DMS79 (cell line): ENCODE measurements around the gene ESAM.
A peak's percentile ranks its signal among the peaks of the same experiment; 100 is the strongest.
"Not testable (repeated sequence)": the region's sequence is repeated elsewhere in the genome, so short reads cannot be mapped to it uniquely, and the experiment has no call there.

Source experiments
- DNase-seq: peaks from one replicate; lab custom pipeline; 2025; lab: John Stamatoyannopoulos, UW

The ESAM gene

GRCh38 chr11:124776865-124777645 lies 15.0 kb upstream of the ESAM start:
- no peak for DNase-seq

GRCh38 chr11:124770959-124771358 lies 8.9 kb upstream of the ESAM start:
- not testable (repeated sequence) for DNase-seq

- DNase-seq: no peak
These were observed 8.0 kb upstream of the ESAM start for GRCh38 chr11:124769806-124770774.

DNA sequence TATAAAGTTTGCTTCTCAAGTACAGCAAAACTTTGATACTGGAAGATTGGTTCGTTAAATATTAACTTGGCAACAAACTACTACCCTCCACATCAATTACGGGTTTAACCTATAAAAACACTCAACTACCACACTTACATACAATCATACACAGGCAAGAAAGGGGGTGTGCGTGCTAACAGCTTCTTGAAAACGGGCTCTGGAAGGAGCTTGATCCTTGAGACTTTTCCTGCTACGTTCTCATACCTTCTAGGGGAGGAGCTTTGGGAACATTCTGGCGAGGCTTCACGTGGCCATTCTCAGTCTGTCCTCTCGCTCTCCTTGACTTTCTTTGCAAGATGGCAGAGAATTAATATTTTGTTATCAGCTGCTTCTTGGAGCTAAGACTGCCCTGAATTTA lies 6.8 kb upstream of the ESAM start:
- no peak for DNase-seq

- no peak for DNase-seq
These were observed 4.1 kb upstream of the ESAM start for GRCh38 chr11:124766156-124766555.

DNA sequence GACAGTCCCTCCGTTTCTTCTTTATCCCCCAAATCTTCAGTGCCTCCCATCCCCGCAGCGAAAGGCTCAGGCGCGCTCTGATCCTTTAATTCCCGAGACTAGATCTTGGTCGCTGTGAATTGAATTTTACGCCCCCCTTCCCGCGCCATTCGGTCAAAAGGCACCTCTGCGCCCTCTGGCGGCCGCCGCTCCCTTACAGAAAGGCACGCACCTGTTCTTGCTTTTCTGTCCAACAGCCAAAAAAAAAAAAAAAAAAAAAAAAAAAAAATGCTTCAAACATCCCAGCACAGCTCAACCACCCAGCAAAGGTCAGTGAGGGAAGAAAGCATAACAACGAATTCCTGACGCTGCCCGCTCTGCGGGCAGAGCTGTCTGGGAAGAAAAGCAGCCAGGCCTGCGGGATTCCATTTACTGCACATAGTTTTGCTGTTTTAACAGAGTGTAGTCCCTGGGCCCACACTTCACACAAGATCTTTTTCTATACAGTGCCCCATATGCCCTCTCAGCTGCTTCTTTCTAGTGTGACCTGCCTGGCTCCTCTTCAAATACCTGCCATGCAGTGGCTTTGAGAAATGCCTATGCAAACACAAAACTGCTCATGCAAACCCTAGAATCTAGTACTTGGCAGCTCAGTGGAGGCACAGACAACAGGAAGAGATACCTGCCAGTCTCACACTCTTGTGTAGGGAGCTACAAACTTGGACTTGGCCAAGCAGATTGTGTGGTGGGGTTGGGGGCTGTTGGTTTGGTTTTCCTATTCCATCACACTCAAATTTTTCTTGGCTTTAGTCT lies 1.3 kb upstream of the ESAM start:
- peak; percentile 66 for DNase-seq

DNA sequence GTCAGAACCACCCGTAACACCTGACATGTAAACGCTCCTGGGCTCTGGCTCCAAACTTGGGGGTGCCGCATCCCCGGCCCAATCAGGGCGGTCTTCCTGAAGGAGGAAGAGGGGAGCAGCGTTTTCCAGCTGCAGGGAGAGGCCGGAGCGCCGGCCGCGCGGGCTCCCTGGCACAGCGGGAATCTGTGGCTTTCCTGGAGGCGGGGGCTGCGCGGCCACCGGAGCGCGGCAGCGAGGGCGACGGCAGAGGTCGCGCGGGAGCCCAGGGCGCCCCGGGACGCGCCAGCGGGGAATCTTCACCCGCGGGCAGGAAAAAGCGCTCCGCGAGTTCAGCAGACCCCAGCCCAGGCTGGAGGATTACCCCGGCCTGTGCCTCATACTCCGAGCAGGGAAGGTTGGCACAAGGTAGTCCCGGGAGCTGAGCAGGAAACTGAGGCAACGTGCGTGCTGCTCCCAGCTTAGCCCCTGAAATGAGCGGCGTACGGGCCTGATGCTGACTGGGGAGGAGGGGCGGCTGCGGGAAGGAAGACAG lies 600 bp upstream of the ESAM start:
- DNase-seq: no peak

DNA sequence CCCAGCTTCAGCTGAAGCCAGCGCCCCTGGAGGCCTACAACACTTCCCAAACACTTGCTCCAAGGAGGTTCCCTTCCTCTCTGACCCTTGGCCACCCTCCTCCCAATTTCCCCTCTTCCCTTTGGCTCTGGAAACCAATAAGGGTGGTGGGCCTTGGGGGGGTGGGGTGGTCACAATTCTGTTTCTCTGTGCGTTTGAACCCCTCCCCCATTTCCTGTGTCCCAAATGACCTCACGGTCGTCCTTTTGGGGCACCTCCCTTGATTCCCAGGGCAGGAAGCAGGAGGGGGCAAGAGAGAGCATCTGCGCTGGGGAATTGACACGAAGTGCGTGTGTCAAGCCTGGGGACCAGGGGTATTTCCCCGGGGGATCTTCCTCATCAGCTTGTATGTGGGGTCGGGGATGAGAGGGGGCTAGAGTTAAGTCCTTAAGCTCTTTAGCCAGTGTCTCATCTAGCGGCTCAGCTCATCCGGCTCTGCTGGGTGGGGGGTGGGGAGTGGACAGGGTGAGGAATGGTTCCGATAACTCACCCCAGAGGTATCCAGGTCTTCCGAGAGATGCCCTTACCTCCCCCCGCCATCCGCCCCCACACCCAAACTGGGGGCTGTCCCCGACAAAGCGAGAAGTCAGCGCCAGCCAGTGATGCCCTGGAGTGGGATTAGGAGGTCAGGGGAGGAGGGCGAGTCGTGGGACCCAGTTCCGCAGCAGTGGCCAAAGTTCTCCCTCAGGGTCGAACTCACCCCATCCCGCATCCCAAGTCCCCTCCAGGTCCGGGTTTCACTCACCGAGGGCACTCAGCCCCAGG lies 587 bp downstream of the ESAM start:
- no peak for DNase-seq

GRCh38 chr11:124760806-124761205 lies 1.3 kb downstream of the ESAM start:
- no peak for DNase-seq

- DNase-seq: no peak
These were observed 1.9 kb downstream of the ESAM start for GRCh38 chr11:124760205-124760652.

DNA sequence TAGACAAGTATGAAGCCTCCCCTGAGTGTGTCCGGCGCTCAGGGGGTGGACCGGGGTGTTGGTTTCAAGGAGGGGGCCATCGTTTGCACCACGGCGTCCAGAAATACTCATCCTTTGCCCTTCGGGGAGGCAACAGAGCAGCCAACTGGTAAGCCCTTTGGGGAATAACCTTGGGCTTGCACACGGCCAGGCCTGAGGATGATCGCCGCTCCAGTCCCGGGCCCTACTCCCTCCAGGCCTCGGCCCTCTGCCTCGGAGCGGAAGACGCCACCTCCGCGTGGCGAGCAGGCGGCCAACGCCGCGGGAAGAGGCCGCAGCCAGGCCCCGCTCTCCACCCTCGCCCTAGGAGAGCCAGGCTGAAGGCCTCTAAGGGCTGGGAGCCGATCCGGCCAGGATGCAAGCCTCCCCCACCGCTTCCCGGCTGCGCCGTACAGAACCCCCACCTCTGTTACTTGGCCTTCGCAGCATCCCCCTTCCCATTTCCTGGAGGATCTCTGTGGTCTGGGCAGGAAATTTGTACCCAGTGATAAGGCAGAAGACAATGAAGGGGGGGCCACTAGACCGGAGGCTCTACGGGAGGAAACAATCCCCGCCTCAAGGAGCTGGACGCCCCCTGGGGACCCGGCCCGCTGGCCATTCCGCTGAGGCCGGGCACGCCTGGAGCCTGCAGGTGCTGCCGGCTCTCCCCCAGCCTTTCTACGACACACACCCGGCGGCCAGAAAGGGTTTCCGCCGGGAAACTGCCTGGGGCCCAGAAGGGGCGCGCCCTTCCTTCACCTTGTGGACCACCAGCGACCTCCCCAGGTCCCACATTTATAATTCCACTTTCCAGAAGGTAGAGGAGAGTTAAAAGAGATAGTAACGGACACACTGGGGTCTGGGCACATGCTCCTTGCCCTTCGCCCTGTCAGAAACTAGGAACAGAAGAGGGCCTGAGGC lies 2.6 kb downstream of the ESAM start:
- no peak for DNase-seq

DNA sequence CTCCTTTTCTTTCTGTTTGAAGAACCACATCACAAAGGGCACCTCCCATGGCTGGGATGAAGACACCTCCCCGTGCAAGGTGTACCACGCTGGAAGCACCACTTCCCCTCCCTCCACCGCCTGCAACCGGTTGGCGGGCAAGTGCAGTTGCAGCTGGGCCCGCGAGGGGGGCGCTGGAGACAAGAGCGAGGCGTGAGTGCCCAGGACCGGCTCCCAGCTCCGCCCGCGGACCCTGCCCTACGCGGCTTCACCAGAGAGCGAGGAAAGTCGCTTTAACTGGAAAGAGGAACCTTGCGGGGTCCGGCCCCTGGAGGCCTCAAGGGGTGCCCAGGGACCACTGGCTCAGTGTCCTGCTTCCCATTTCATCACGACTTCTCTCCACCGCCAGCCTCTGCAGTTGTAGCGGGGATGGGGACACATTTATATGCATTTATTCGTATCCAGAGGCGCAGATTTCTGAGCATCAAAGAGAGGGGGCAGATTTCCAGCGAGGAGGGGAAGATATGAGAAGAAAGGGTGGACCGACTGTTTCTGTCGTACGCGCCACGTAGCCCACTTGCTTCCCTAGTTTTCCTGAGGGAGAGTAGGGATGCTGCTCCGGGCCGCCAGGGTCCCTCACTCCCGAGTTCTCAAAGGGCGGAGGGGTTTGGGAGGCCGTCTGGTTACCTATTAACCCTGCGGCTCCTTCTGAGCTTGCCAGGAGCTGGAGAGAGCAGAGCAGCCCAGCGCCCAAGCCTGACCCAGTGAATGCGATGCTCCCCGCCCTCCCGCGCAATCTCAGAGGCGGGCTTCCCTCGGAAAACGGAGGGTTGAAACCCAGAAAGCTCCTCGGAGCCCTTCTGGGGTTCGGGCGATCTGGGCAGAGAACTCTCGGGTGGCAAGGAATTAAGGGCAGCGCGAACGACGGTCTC lies 3.5 kb downstream of the ESAM start:
- DNase-seq: peak; percentile 21

DNA sequence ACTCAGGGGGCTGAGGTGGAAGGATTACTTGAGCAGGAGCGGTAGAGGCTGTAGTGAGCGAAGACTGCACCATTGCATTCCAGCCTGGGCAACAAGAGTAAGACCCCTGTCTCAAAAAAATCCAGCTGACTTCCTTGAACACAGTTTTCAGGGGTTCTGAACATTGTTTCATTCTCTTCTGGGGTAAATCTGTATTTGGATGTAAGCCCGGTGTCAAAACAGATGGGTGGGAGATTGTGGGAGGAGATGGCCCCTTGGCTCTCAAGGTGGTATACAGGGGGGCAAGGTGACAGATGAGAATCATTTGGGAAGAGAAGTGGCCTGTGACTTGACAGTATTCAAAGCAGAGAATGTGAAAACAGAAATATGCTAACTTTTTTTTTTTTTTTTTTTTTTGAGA lies 4.8 kb downstream of the ESAM start:
- no peak for DNase-seq

DNA sequence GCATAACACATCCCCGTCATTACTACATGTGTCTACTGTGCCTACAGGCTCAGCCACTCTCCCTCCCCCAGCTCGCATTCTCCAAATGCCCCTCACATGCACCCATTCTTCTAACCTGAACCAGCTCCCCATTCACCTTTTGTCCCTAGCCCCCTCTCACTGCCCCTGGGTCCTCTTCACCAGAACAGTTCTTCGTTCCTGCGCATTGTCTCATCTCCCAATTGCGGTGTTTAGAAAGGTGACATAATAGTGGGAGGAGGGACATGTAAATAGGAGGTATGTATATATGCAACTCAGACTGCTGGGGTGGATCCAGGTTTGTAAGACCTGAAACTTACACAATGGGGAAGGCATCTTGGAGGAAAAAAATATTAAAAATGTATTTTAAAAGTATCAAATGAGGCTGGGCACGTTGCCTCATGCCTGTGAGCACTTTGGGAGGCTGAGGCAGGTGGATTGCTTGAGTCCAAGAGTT lies 5.3 kb downstream of the ESAM start:
- no peak for DNase-seq

- no peak for DNase-seq
These were observed 5.9 kb downstream of the ESAM start for GRCh38 chr11:124756033-124756752.

- no peak for DNase-seq
These were observed 7.4 kb downstream of the ESAM start for GRCh38 chr11:124754710-124755109.

GRCh38 chr11:124754309-124754708 lies 7.8 kb downstream of the ESAM start:
- DNase-seq: no peak

DNA sequence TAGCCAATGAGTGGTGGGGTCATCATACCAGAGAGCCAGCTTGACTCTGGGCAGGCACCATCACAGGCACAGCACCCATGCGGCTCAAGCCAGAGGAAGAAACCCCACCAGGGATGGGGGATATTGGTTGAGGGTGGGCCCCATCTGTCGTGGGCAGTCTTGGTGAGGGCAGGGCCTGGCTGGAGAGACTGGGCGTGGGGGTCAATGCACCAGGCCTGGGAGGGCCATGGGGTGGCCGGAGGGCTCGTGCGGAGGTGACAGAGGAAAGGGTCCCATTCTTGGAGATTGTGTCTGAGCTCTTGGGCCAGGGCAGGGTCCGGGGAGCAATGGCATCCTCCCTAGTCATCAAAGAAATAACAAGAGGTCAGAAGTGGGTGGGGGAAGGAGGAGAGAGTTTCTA lies 8.5 kb downstream of the ESAM start:
- DNase-seq: no peak
